Measurements from ENCODE around the gene CD28.

CD28 gene

GRCh38 chr2:203713381-203713780 is 6.9 kb downstream of the CD28 start:
- Histone ChIP-seq H4K20me1 (no peaks in the 10 kb centered on the region), H3K4me3 (no peak overlapping the region), H3K9ac (no peak overlapping the region), H3K27ac (no peak overlapping the region), H3K4me1 (peaks cover 9 to 43% (median 14%) of the 10 kb centered on the region in 10 experiments; a peak in 19 of 20 replicates), H3K9me3 (replicated peaks in 1 of 11) (peaks cover 0 to 18% (median 9%) of the 10 kb centered on the region in 11 experiments; a peak in 8 of 22 replicates), H3K36me3 (peaks cover 0 to 5% (median 0%) of the 10 kb centered on the region in 11 experiments; a peak in 1 of 22 replicates), H3K27me3 (no peaks in the 10 kb centered on the region), H3K4me2 (no peak overlapping the region)
- no peak for TF ChIP-seq Cebpa-rat (IDR thresholded peaks at IDR 0.05)

- Histone ChIP-seq H3K4me1 (peaks cover 11 to 43% (median 16%) of the 10 kb centered on the region in 10 experiments; a peak in 19 of 20 replicates), H3K27me3 (no peaks in the 10 kb centered on the region), H3K4me2 (no peak overlapping the region; a peak in 1 of 22 replicates), H3K9ac (no peak overlapping the region), H3K9me3 (replicated peaks in 1 of 11) (peaks cover 0 to 18% (median 9%) of the 10 kb centered on the region in 11 experiments; a peak in 8 of 22 replicates), H4K20me1 (no peaks in the 10 kb centered on the region), H3K36me3 (peaks cover 0 to 5% (median 0%) of the 10 kb centered on the region in 11 experiments; a peak in 1 of 22 replicates), H3K27ac (no peak overlapping the region), H3K4me3 (no peak overlapping the region)
- no peak for TF ChIP-seq Cebpa-rat (IDR thresholded peaks at IDR 0.05)
Observed at GRCh38 chr2:203714112-203714511, 7.7 kb downstream of the CD28 start.

GRCh38 chr2:203715744-203716143 is 9.3 kb downstream of the CD28 start:
- H3K9ac ChIP-seq: no peak overlapping the region
- peaks cover 0 to 5% (median 0%) of the 10 kb centered on the region in 11 experiments; a peak in 1 of 22 replicates for H3K36me3 ChIP-seq
- H3K9me3 ChIP-seq (replicated peaks in 1 of 11): peaks cover 0 to 18% (median 9%) of the 10 kb centered on the region in 11 experiments; a peak in 8 of 22 replicates
- no peak overlapping the region for H3K4me2 ChIP-seq
- no peak overlapping the region for H3K4me3 ChIP-seq
- TF ChIP-seq Cebpa-rat (IDR thresholded peaks at IDR 0.05): no peak
- H4K20me1 ChIP-seq: no peaks in the 10 kb centered on the region
- no peaks in the 10 kb centered on the region for H3K27me3 ChIP-seq
- H3K4me1 ChIP-seq: peaks cover 11 to 30% (median 13%) of the 10 kb centered on the region in 10 experiments; a peak in 19 of 20 replicates
- H3K27ac ChIP-seq: no peak overlapping the region

- Histone ChIP-seq H3K4me3 (no peak overlapping the region), H3K4me1 (peaks cover 11 to 33% (median 13%) of the 10 kb centered on the region in 10 experiments; a peak in 19 of 20 replicates), H3K27ac (peak overlapping the region in 1 of 11 experiments; percentile 14; a peak in 1 of 22 replicates)
Observed at GRCh38 chr2:203718087-203718486, 11.6 kb downstream of the CD28 start.

GRCh38 chr2:203719456-203720410 is 13.3 kb downstream of the CD28 start:
- no peak overlapping the region for H3K9ac ChIP-seq
- H3K4me1 ChIP-seq: peaks cover 11 to 33% (median 13%) of the 10 kb centered on the region in 10 experiments; a peak in 19 of 20 replicates

More at GRCh38 chr2:203718087-203718486, 11.6 kb downstream of the CD28 start:
- TF ChIP-seq Cebpa-rat (IDR thresholded peaks at IDR 0.05): no peak
- H4K20me1 ChIP-seq: no peaks in the 10 kb centered on the region
- peak overlapping the region; percentile 5 to 64 (median 49) for H3K4me2 ChIP-seq
- H3K27me3 ChIP-seq: no peaks in the 10 kb centered on the region
- H3K36me3 ChIP-seq: peaks cover 0 to 5% (median 0%) of the 10 kb centered on the region in 11 experiments; a peak in 1 of 22 replicates
- no peak overlapping the region for H3K9ac ChIP-seq
- H3K9me3 ChIP-seq (replicated peaks in 1 of 11): peaks cover 0 to 18% (median 9%) of the 10 kb centered on the region in 11 experiments; a peak in 8 of 22 replicates

GRCh38 chr2:203720915-203721672 is 14.7 kb downstream of the CD28 start:
- Histone ChIP-seq H3K4me1 (peaks cover 11 to 33% (median 13%) of the 10 kb centered on the region in 10 experiments; a peak in 19 of 20 replicates), H4K20me1 (no peaks in the 10 kb centered on the region), H3K9me3 (replicated peaks in 1 of 11) (peaks cover 0 to 16% (median 7%) of the 10 kb centered on the region in 11 experiments; a peak in 8 of 22 replicates), H3K36me3 (no peaks in the 10 kb centered on the region; a peak in 1 of 22 replicates), H3K9ac (no peak overlapping the region), H3K27ac (no peak overlapping the region), H3K27me3 (no peaks in the 10 kb centered on the region), H3K4me2 (peak overlapping the region in 2 of 11 experiments; percentile 1 to 18; a peak in 1 of 22 replicates), H3K4me3 (no peak overlapping the region)
- no peak for TF ChIP-seq Cebpa-rat (IDR thresholded peaks at IDR 0.05)

More at GRCh38 chr2:203719456-203720410, 13.3 kb downstream of the CD28 start:
- no peak overlapping the region for H3K4me3 ChIP-seq
- no peaks in the 10 kb centered on the region for H3K27me3 ChIP-seq
- peak overlapping the region in 1 of 11 experiments; percentile 33; a peak in 2 of 22 replicates for H3K4me2 ChIP-seq
- H3K9me3 ChIP-seq (replicated peaks in 1 of 11): peaks cover 0 to 18% (median 9%) of the 10 kb centered on the region in 11 experiments; a peak in 8 of 22 replicates
- peaks cover 0 to 5% (median 0%) of the 10 kb centered on the region in 11 experiments; a peak in 1 of 22 replicates for H3K36me3 ChIP-seq
- H3K27ac ChIP-seq: no peak overlapping the region
- TF ChIP-seq Cebpa-rat (IDR thresholded peaks at IDR 0.05): no peak
- no peaks in the 10 kb centered on the region for H4K20me1 ChIP-seq

- TF ChIP-seq Cebpa-rat (IDR thresholded peaks at IDR 0.05): no peak
- Histone ChIP-seq H3K4me1 (peaks cover 11 to 33% (median 13%) of the 10 kb centered on the region in 10 experiments; a peak in 19 of 20 replicates), H3K4me3 (no peak overlapping the region), H3K4me2 (peak overlapping the region in 2 of 11 experiments; percentile 1 to 18; a peak in 2 of 22 replicates), H3K9ac (no peak overlapping the region), H4K20me1 (no peaks in the 10 kb centered on the region), H3K27ac (no peak overlapping the region), H3K36me3 (0 out of 22 replicates have a peak, but pooled peaks cover 0 to under 1% (median 0%) of the 10 kb centered on the region in 11 experiments), H3K27me3 (no peaks in the 10 kb centered on the region), H3K9me3 (replicated peaks in 1 of 11) (peaks cover 0 to 12% (median 4%) of the 10 kb centered on the region in 11 experiments; a peak in 8 of 22 replicates)
Observed at GRCh38 chr2:203721781-203722300, 15.4 kb downstream of the CD28 start.

GRCh38 chr2:203722411-203722810 is 16.0 kb downstream of the CD28 start:
- peaks cover 11 to 32% (median 12%) of the 10 kb centered on the region in 10 experiments; a peak in 19 of 20 replicates for H3K4me1 ChIP-seq

More at GRCh38 chr2:203722411-203722810, 16.0 kb downstream of the CD28 start:
- Histone ChIP-seq H3K27ac (no peak overlapping the region), H3K9me3 (replicated peaks in 1 of 11) (peaks cover 0 to 6% (median 0%) of the 10 kb centered on the region in 11 experiments; a peak in 6 of 22 replicates), H3K36me3 (0 out of 22 replicates have a peak, but pooled peaks cover 0 to 5% (median 0%) of the 10 kb centered on the region in 11 experiments), H4K20me1 (no peaks in the 10 kb centered on the region), H3K27me3 (no peaks in the 10 kb centered on the region), H3K4me3 (no peak overlapping the region), H3K4me2 (no peak overlapping the region), H3K9ac (no peak overlapping the region)
- TF ChIP-seq Cebpa-rat (IDR thresholded peaks at IDR 0.05): no peak

Data from BLaER1 treated with 17β-estradiol and CSF1 and Interleukin-3, amounts not matched to agents 10 nM and 100 nM (cell line).